OCI-LY7 (cell line): ENCODE results near the gene ZSCAN5B. TPM values are rescaled to one million over a fixed set of nuclear protein-coding genes. Genes with fewer than 3 reads are reported as not detected.

ENCODE experiments used
- BruUV-seq: library from RNA; stranded (reverse); fragments of 400-500 nt; replicated peaks from 2 replicates; lab custom pipeline; 2021; lab: Mats Ljungman, UMichigan
- CTCF ChIA-PET: fragments of 300-600 bp; sonication (Branson Sonifier 250); formaldehyde crosslinking; loops from one replicate; lab custom pipeline; 2022; ENCODE audit warnings: antibody characterized with exemption; ENCODE audit not compliant: unreplicated experiment; lab: Charles Lee
- POLR2A ChIA-PET: fragments of 300-600 bp; sonication (Branson Sonifier 250); formaldehyde crosslinking; loops from one replicate; lab custom pipeline; 2022; ENCODE audit warnings: antibody characterized with exemption; lab: Charles Lee
- DNase-seq: peaks from one replicate; pipeline ENCODE4 v3.0.0-alpha.2; 2015; ENCODE audit warnings: low spot score
- H2AFZ ChIP-seq: fragments of 200-600 bp; sonication (generic), shearing (Covaris generic); 2 replicates; pipeline ENCODE4 v1.6.1; 2014; ENCODE audit warnings: mild to moderate bottlenecking, antibody characterized with exemption, low read length, moderate library complexity
- H3K27ac ChIP-seq: fragments of 200-600 bp; sonication (generic); 2 replicates; pipeline ENCODE4 v1.5.1; 2014; ENCODE audit warnings: mixed run types, low read depth, mild to moderate bottlenecking, moderate library complexity, low read length, inconsistent platforms; ENCODE audit not compliant: poor library complexity, severe bottlenecking
- H3K36me3 ChIP-seq: fragments of 200-600 bp; sonication (generic); 2 replicates; pipeline ENCODE4 v1.6.1; 2014; ENCODE audit warnings: mild to moderate bottlenecking, antibody characterized with exemption, low read length, moderate library complexity, mixed read lengths; ENCODE audit not compliant: insufficient read depth
- H3K4me1 ChIP-seq: fragments of 200-600 bp; sonication (generic); 2 replicates; pipeline ENCODE4 v1.5.1; 2014; ENCODE audit warnings: mild to moderate bottlenecking, low read length; ENCODE audit not compliant: insufficient read depth, poor library complexity, severe bottlenecking
- H3K4me2 ChIP-seq: fragments of 200-600 bp; sonication (generic); 2 replicates; pipeline ENCODE4 v1.6.1; 2014; ENCODE audit warnings: mild to moderate bottlenecking, low read length
- H3K4me3 ChIP-seq: fragments of 200-600 bp; sonication (generic); 2 replicates; pipeline ENCODE4 v1.5.1; 2014; ENCODE audit warnings: mild to moderate bottlenecking, low read depth, low read length; ENCODE audit not compliant: poor library complexity, severe bottlenecking
- H3K79me2 ChIP-seq: fragments of 200-600 bp; sonication (generic); 2 replicates; pipeline ENCODE4 v1.6.1; 2016; ENCODE audit warnings: low read depth, mild to moderate bottlenecking, low read length, moderate library complexity, mixed read lengths; ENCODE audit not compliant: insufficient read depth
- H3K9me2 ChIP-seq: fragments of 200-600 bp; sonication (generic); 2 replicates; pipeline ENCODE4 v1.6.1; 2016; ENCODE audit warnings: mild to moderate bottlenecking, low read length, mixed read lengths; ENCODE audit not compliant: insufficient read depth
- H3K9me3 ChIP-seq: fragments of 200-600 bp; sonication (generic); 2 replicates; pipeline ENCODE4 v1.6.1; 2014; ENCODE audit warnings: mild to moderate bottlenecking, mixed run types, low read length, mixed read lengths
- H4K20me1 ChIP-seq: fragments of 200-600 bp; sonication (generic); 2 replicates; pipeline ENCODE4 v1.6.1; 2014; ENCODE audit warnings: mild to moderate bottlenecking, antibody characterized with exemption, low read length, moderate library complexity, mixed read lengths; ENCODE audit not compliant: insufficient read depth
- CTCF ChIP-seq: fragments of 200-600 bp; sonication (generic); conservative IDR thresholded peaks from 2 replicates; pipeline ENCODE4 v1.5.1; 2014; ENCODE audit warnings: mild to moderate bottlenecking, antibody characterized with exemption, low read length, moderate library complexity, mixed read lengths
- EZH2phosphoT487 ChIP-seq: fragments of 200-600 bp; sonication (generic); IDR thresholded peaks from 2 replicates; pipeline ENCODE4 v1.6.1; 2018; ENCODE audit warnings: low read depth, borderline replicate concordance, mild to moderate bottlenecking, mixed run types, antibody characterized with exemption, low read length, moderate library complexity, mixed read lengths
- intact Hi-C: fragments of 100-400 bp; cut with micrococcal nuclease; formaldehyde crosslinking; loops from one replicate; pipeline ENCODE4 v1.10.0; 2022; ENCODE audit not compliant: unreplicated experiment
- total RNA-seq, 2 experiments: library from RNA; depleted of rRNA in 1 of 2; stranded (reverse); fragments of >200 nt in 1 of 2; shearing (Covaris generic) in 1 of 2; gene quantifications; 2 replicates each; pipeline ENCODE4 v1.2.3, GENCODE V29; 2014 to 2022

Gene ZSCAN5B
- total RNA-seq, 2 experiments from 2014 or later = not detected

GRCh38 chr19:56189785-56190184, 7.8 kb downstream of the ZSCAN5B start:
- no peak overlapping the region for H2AFZ ChIP-seq
- DNase-seq = no peak
- no TSS peak for BruUV-seq
- H3K36me3 ChIP-seq = no peaks in the 10 kb centered on the region
- TF ChIP-seq EZH2phosphoT487 = no peak
- TF ChIP-seq CTCF = no peak; the same call in 1 of the 2 replicates
- H3K79me2 ChIP-seq = no peaks in the 10 kb centered on the region
- no peaks in the 10 kb centered on the region for H3K9me2 ChIP-seq
- no peaks in the 10 kb centered on the region for H4K20me1 ChIP-seq
- H3K4me1 ChIP-seq = no peaks in the 10 kb centered on the region
- H3K4me2 ChIP-seq = no peak overlapping the region
- no peak overlapping the region for H3K27ac ChIP-seq
- ChIA-PET CTCF (no interaction called here), POLR2A (no interaction called here)
- intact Hi-C loops = no loop called here
- H3K9me3 ChIP-seq = no peaks in the 10 kb centered on the region
- no peak overlapping the region for H3K4me3 ChIP-seq

- no peaks in the 10 kb centered on the region for H3K9me2 ChIP-seq
- POLR2A ChIA-PET = no interaction called here
- no TSS peak for BruUV-seq
These were observed 19.9 kb downstream of the ZSCAN5B start for GRCh38 chr19:56177564-56178243.

More at GRCh38 chr19:56177564-56178243, 19.9 kb downstream of the ZSCAN5B start:
- Histone ChIP-seq H3K4me3 (no peak overlapping the region), H3K27ac (no peak overlapping the region), H3K36me3 (no peaks in the 10 kb centered on the region), H2AFZ (no peak overlapping the region), H3K79me2 (no peaks in the 10 kb centered on the region), H3K4me2 (no peak overlapping the region), H3K9me3 (no peaks in the 10 kb centered on the region), H3K4me1 (no peaks in the 10 kb centered on the region), H4K20me1 (no peaks in the 10 kb centered on the region)
- intact Hi-C loops = no loop called here
- TF ChIP-seq EZH2phosphoT487 (no peak), CTCF (no peak)
- DNase-seq = no peak
- CTCF ChIA-PET = no interaction called here
